ENCODE measurements around the gene C14orf93. TPM values are rescaled to one million over a fixed set of nuclear protein-coding genes. Genes with fewer than 3 reads are reported as not detected.

C14orf93 gene
- total and polyA plus RNA-seq, 9 of the 15 experiments (the other 6 are each of a cell fraction or from before 2014, with no cell fraction given): 2.2 to 22.4 (median 16.1) TPM

- H3K79me2 ChIP-seq (ENCODE audit: control insufficient read depth, insufficient read depth, low read length): no peaks in the 10 kb centered on the region
- POLR2A ChIA-PET: interaction anchor here (0.7 to 3.5 kb wide), 6 partner anchors 10 to 126 kb away, joined by 3 to 18 read pairs (median 4); partner anchors contain the start of genes HAUS4 and PRMT5
- no peak overlapping the region for H3K27ac ChIP-seq (ENCODE audit: extremely low read depth, low read depth, low read length)
- no peaks in the 10 kb centered on the region for H3K27me3 ChIP-seq (ENCODE audit: control insufficient read depth in 2 of 2, insufficient read depth in 2 of 2, low read length in 2 of 2)
- no peak overlapping the region for H2AFZ ChIP-seq (ENCODE audit: low read depth, low read length)
- no peaks in the 10 kb centered on the region for H4K20me1 ChIP-seq (replicated peaks; ENCODE audit: control insufficient read depth, insufficient read depth, low read length)
- no peak for ATAC-seq
- H3K9me1 ChIP-seq (ENCODE audit: control insufficient read depth, insufficient read depth, low read length): no peaks in the 10 kb centered on the region
- in situ Hi-C loops (cut with MboI) (no loop called here), intact Hi-C loops (cut with micrococcal nuclease) (no loop called here)
- H3K9me3 ChIP-seq (replicated peaks; ENCODE audit: control insufficient read depth, insufficient read depth, low read depth, low read length): no peaks in the 10 kb centered on the region
- CTCF ChIA-PET (ENCODE audit: low intra/inter-chr PET ratio): no interaction called here
- H3K36me3 ChIP-seq (ENCODE audit: control insufficient read depth, insufficient read depth, low read length): peaks cover 46% of the 10 kb centered on the region; the same call in 2 of the 3 replicates
- 96% methylated on average over 3 of the region's 3 CpGs for WGBS (ENCODE audit: insufficient coverage, low coverage, missing lambda C conversion rate)
- no peak overlapping the region for H3K4me2 ChIP-seq (ENCODE audit: insufficient read depth, low read length)
- no peak overlapping the region for H3K4me3 ChIP-seq
- TF ChIP-seq ZNF121 (CRISPR knock-in tag; conservative IDR thresholded peaks at IDR 0.05) (peak; percentile 76), CBX8 (IDR thresholded peaks at IDR 0.05; ENCODE audit: borderline replicate concordance, extremely low read depth, low read depth, low read length, poor library complexity, severe bottlenecking) (no peak), SIX5 (IDR thresholded peaks at IDR 0.05; ENCODE audit: borderline replicate concordance in 1 of 2, insufficient read depth in 1 of 2, low read depth in 1 of 2, low read length in 2 of 2) (no peak), ETS1 (conservative IDR thresholded peaks at IDR 0.05; ENCODE audit: control insufficient read depth, low read depth, low read length) (no peak), RBM25 (IDR thresholded peaks at IDR 0.05; ENCODE audit: low read depth, low read length, severe bottlenecking) (peak; percentile 5), ZNF445 (CRISPR knock-in tag; IDR thresholded peaks at IDR 0.05; ENCODE audit: low read depth) (no peak), MEF2A (IDR thresholded peaks at IDR 0.05; ENCODE audit: control insufficient read depth, low read depth, low read length) (no peak), ZFP1 (CRISPR knock-in tag; IDR thresholded peaks at IDR 0.05) (no peak), ZNF589 (CRISPR knock-in tag; IDR thresholded peaks at IDR 0.05; ENCODE audit: low read depth) (no peak), ZC3H11A (IDR thresholded peaks at IDR 0.05; ENCODE audit: low read depth, low read length) (no peak), BACH1 (tag; IDR thresholded peaks at IDR 0.05) (no peak), ZBED1 (IDR thresholded peaks at IDR 0.05) (no peak)
- no peak for FAIRE-seq
- BruUV-seq (replicated peaks): no TSS peak
- H3K9ac ChIP-seq (ENCODE audit: insufficient read depth in 1 of 2, low read depth in 2 of 2, low read length in 2 of 2): no peak overlapping the region
- DNase-seq (ENCODE audit: extremely low read depth in 1 of 4, low spot score in 3 of 4): no peak
- no peaks in the 10 kb centered on the region for H3K4me1 ChIP-seq (replicated peaks in 1 of 2; ENCODE audit: control insufficient read depth in 2 of 2, insufficient read depth in 2 of 2, low read length in 2 of 2)
Measured at GRCh38 chr14:22945642-22946041, 64.3 kb downstream of the C14orf93 start.
